Thyroid gland (tissue), 4 donors: Measurements from ENCODE around the gene ARMC2.

ENCODE experiments used
- CTCF ChIP-seq, 6 experiments: fragments of 200-600 bp in 3 of 6; fragments of 450-650 bp in 3 of 6; sonication (generic) in 3 of 6; IDR thresholded peaks; one replicate each; pipeline ENCODE4 v1.5.1; 2016 to 2019; ENCODE audit warnings: antibody characterized with exemption in 6 of 6, mild to moderate bottlenecking in 2 of 6, inconsistent platforms in 1 of 6, moderate library complexity in 1 of 6
- POLR2A ChIP-seq, 2 donors: fragments of 450-650 bp; IDR thresholded peaks; one replicate each; pipeline ENCODE4 v1.6.1; 2017; ENCODE audit warnings: antibody characterized with exemption in 2 of 2, mild to moderate bottlenecking in 2 of 2, moderate library complexity in 1 of 2

DNA sequence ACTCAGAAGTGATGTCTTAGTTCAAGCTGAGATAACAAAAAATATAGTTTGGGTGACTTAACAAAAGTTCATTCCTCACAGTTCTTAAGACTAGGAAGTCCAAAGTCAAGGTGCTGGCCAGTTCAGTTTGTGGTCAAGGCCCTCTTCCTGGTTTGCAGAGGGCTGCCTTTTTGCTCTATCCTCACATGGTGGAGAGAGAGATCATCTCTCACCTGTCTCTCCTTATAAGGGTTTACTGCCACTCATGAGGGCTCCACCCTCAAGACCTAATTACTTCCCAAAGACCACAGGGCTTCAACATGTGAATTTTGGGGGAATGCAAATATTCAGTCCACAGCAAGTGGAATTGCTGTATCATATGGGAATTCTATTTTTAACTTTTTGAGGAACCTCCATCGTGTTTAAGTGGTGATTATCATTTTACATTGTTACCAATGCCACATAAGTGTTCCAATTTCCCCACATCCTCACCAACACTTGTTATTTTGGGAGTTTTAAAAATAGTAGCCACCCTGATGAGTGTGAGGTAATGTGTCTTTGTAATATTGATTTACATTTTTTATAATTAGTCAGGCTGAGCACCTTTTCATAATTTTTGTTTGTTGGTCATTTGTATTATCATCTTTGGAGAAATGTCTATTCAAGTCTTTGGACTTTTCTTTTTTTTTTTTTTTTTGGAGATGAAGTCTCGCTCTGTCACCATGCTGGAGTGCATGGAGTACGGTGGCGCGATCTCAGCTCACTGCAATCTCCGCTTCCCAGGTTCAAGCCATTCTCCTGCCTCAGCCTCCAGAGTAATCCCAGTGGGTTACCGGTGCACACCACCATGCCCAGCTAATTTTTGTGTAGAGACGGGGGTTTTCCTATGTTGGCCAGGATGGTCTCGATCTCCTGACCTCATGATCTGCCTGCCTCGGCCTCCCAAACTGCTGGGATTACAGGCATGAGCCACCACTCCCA is 134.2 kb downstream of the ARMC2 start:
- TF ChIP-seq CTCF (IDR thresholded peaks at IDR 0.05) (no peak), POLR2A (IDR thresholded peaks at IDR 0.05) (no peak)
